Keratinocyte (primary cell): ENCODE results near the gene ZNF180.
"Not testable (repeated sequence)": the region's sequence is repeated elsewhere in the genome, so short reads cannot be mapped to it uniquely, and the experiment has no call there.

Experiments
- EZH2 ChIP-seq: IDR thresholded peaks from one replicate; pipeline ENCODE4 v1.6.1; 2012; ENCODE audit warnings: inconsistent platforms, mild to moderate bottlenecking, low read length, moderate library complexity
- TF ChIP-seq, protein P1 (sequence below), 3 experiments: IDR thresholded peaks in 1 of 3; conservative IDR thresholded peaks in 1 of 3; optimal IDR thresholded peaks in 1 of 3; 2 replicates in 2 of 3; 3 replicates in 1 of 3; pipeline versions ENCODE3 to v1.5.1; 2011; ENCODE audit warnings: low read length in 3 of 3, mild to moderate bottlenecking in 3 of 3, moderate library complexity in 2 of 3, control low read depth in 1 of 3, inconsistent platforms in 1 of 3; ENCODE audit not compliant: insufficient read depth in 2 of 3; ENCODE audit errors: extremely low read depth in 1 of 3

DNA sequence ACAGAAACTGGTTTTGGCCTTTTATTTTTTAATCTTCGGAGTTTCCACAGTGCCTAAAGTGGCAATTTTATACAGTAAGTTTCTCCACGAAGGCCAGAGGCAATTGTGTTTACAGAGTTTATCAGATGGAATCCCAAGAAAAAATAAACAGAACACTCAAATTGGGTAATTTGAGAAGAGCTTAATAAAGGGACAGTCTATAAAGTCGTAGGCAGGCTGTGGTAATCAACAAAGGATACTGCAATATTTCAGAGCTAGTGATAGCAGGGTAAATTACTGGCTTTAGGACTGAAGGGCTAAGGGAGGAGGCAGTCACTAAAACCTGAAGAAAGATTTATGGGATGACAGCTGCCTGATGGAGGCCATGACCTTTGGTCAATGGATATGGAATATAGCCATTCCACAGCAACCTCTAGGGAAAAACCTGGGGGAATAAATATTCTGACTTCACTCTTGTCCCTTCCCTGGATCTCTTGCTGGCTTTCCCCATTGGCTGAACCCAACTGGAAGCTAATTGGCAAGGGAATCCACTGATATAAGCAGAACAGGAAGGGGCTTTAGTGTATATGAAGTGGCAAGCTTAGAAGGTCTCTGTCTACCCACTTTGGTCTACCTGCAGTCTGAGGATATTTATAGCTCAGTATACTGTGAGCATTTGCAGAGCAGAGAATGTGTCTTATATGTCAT is 37.6 kb downstream of the ZNF180 start:
- TF ChIP-seq, protein P1, sequence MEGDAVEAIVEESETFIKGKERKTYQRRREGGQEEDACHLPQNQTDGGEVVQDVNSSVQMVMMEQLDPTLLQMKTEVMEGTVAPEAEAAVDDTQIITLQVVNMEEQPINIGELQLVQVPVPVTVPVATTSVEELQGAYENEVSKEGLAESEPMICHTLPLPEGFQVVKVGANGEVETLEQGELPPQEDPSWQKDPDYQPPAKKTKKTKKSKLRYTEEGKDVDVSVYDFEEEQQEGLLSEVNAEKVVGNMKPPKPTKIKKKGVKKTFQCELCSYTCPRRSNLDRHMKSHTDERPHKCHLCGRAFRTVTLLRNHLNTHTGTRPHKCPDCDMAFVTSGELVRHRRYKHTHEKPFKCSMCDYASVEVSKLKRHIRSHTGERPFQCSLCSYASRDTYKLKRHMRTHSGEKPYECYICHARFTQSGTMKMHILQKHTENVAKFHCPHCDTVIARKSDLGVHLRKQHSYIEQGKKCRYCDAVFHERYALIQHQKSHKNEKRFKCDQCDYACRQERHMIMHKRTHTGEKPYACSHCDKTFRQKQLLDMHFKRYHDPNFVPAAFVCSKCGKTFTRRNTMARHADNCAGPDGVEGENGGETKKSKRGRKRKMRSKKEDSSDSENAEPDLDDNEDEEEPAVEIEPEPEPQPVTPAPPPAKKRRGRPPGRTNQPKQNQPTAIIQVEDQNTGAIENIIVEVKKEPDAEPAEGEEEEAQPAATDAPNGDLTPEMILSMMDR (optimal IDR thresholded peaks at IDR 0.05 in 1 of 3, IDR thresholded peaks at IDR 0.05 in 1 of 3, conservative IDR thresholded peaks at IDR 0.05 in 1 of 3; ENCODE audit: extremely low read depth in 1 of 3, insufficient read depth in 2 of 3, low read length in 3 of 3), result not testable (repeated sequence)
- TF ChIP-seq EZH2, result not testable (repeated sequence)
